Esophagus muscularis mucosa (tissue), 4 donors: ENCODE results near the gene IFI27L1.

Source experiments
- CTCF ChIP-seq, 3 experiments: fragments of 200-600 bp in 2 of 3; fragments of 450-650 bp in 1 of 3; sonication (generic) in 2 of 3; IDR thresholded peaks; one replicate each; pipeline ENCODE4 v1.5.1; 2017 to 2019; ENCODE audit warnings: antibody characterized with exemption in 3 of 3, mild to moderate bottlenecking in 2 of 3, moderate library complexity in 1 of 3
- EP300 ChIP-seq: sonication (generic); formaldehyde crosslinking; IDR thresholded peaks from one replicate; pipeline ENCODE4 v1.6.1; 2017; ENCODE audit warnings: antibody characterized with exemption
- POLR2A ChIP-seq: fragments of 450-650 bp; IDR thresholded peaks from one replicate; pipeline ENCODE4 v1.6.1; 2017; ENCODE audit warnings: antibody characterized with exemption, moderate library complexity, mild to moderate bottlenecking, low read depth

GRCh38 chr14:94144765-94145164, 63.7 kb downstream of the IFI27L1 start:
- TF ChIP-seq CTCF (IDR thresholded peaks at IDR 0.05): no peak
- no peak for TF ChIP-seq EP300
- no peak for TF ChIP-seq POLR2A
